ENCODE measurements around the gene AXL. TPM values are rescaled to one million over a fixed set of nuclear protein-coding genes. Genes with fewer than 3 reads are reported as not detected.

AXL gene
- total and polyA plus RNA-seq, 9 of the 15 experiments (the other 6 are each of a cell fraction or from before 2014, with no cell fraction given): 0.80 to 6.6 (median 1.6) TPM

- H4K20me1 ChIP-seq (replicated peaks; ENCODE audit: control insufficient read depth, insufficient read depth, low read length): no peaks in the 10 kb centered on the region
- no peak overlapping the region for H3K27ac ChIP-seq (ENCODE audit: extremely low read depth, low read depth, low read length)
- H3K4me3 ChIP-seq: no peak overlapping the region
- in situ Hi-C loops (cut with MboI) (loop anchor here (10.0 kb wide), 1 partner anchor 368 kb away; the partner anchor contains the start of gene CEACAM21), intact Hi-C loops (cut with micrococcal nuclease) (loop anchor here (10.0 kb wide), 1 partner anchor 238 kb away; the partner anchor contains the start of gene ERICH4)
- CTCF ChIA-PET (ENCODE audit: low intra/inter-chr PET ratio): interaction anchor here (1.4 to 3.8 kb wide), 2 partner anchors 55 to 56 kb away, joined by 7 to 25 read pairs; no protein-coding TSS in a partner anchor
- WGBS (ENCODE audit: insufficient coverage, low coverage, missing lambda C conversion rate): 61% methylated on average over 9 of the region's 9 CpGs
- TF ChIP-seq ZC3H11A (IDR thresholded peaks at IDR 0.05; ENCODE audit: low read depth, low read length) (no peak), ZKSCAN3 (CRISPR knock-in tag; IDR thresholded peaks at IDR 0.05) (no peak), HDAC8 (tag; IDR thresholded peaks at IDR 0.05) (no peak), ZNF57 (CRISPR knock-in tag; IDR thresholded peaks at IDR 0.05) (no peak), DNMT1 (IDR thresholded peaks at IDR 0.05) (no peak), PPARD (CRISPR knock-in tag; IDR thresholded peaks at IDR 0.05) (no peak), PHF21A (IDR thresholded peaks at IDR 0.05; ENCODE audit: borderline replicate concordance, low read depth) (no peak), MTA3 (IDR thresholded peaks at IDR 0.05; ENCODE audit: borderline replicate concordance) (no peak), RUNX1 (IDR thresholded peaks at IDR 0.05; ENCODE audit: low read depth) (no peak), ZNF644 (tag; IDR thresholded peaks at IDR 0.05; ENCODE audit: low read depth) (no peak), MYBL2 (IDR thresholded peaks at IDR 0.05; ENCODE audit: low read depth) (no peak), MYBL2 (CRISPR knock-in tag; IDR thresholded peaks at IDR 0.05; ENCODE audit: borderline replicate concordance) (no peak), KAT2B (IDR thresholded peaks at IDR 0.05; ENCODE audit: low read depth, low read length) (no peak)
- POLR2A ChIA-PET: interaction anchor here (0.7 kb wide), 1 partner anchor 71 kb away, joined by 3 read pairs; no protein-coding TSS in a partner anchor
- no peak for ATAC-seq
- peak overlapping the region; percentile 98; the same call in 1 of the 2 replicates for H2AFZ ChIP-seq (ENCODE audit: low read depth, low read length)
- no TSS peak for BruUV-seq (replicated peaks)
- H3K4me1 ChIP-seq (replicated peaks in 1 of 2; ENCODE audit: control insufficient read depth in 2 of 2, insufficient read depth in 2 of 2, low read length in 2 of 2): peaks cover 10 to 15% of the 10 kb centered on the region in 2 experiments; a peak in 4 of 5 replicates
- no peaks in the 10 kb centered on the region for H3K9me3 ChIP-seq (replicated peaks; ENCODE audit: control insufficient read depth, insufficient read depth, low read depth, low read length)
- no peak for DNase-seq (ENCODE audit: extremely low read depth in 1 of 4, low spot score in 3 of 4)
- H3K79me2 ChIP-seq (ENCODE audit: control insufficient read depth, insufficient read depth, low read length): no peaks in the 10 kb centered on the region
- no peak for FAIRE-seq
- H3K36me3 ChIP-seq (ENCODE audit: control insufficient read depth, insufficient read depth, low read length): no peaks in the 10 kb centered on the region
- H3K4me2 ChIP-seq (ENCODE audit: insufficient read depth, low read length): no peak overlapping the region
- peaks cover 0 to 7% of the 10 kb centered on the region in 2 experiments; a peak in 2 of 5 replicates for H3K27me3 ChIP-seq (ENCODE audit: control insufficient read depth in 2 of 2, insufficient read depth in 2 of 2, low read length in 2 of 2)
- peak overlapping the region in 1 of 2 experiments; percentile 47; a peak in 2 of 4 replicates for H3K9ac ChIP-seq (ENCODE audit: insufficient read depth in 1 of 2, low read depth in 2 of 2, low read length in 2 of 2)
- H3K9me1 ChIP-seq (ENCODE audit: control insufficient read depth, insufficient read depth, low read length): no peaks in the 10 kb centered on the region
These were observed 12.6 kb upstream of the AXL start for GRCh38 chr19:41206456-41206855.
